Thymus (tissue), 11 donors: ENCODE data around the gene SLX9. TPM values are rescaled to one million over a fixed set of nuclear protein-coding genes. Genes with fewer than 3 reads are reported as not detected.

Experiments used
- DNase-seq, 9 donors: peaks; one replicate each; pipeline ENCODE4 v3.0.0-alpha.2; 2013; ENCODE audit warnings: low spot score in 9 of 9, low read depth in 6 of 9, missing footprints in 1 of 9
- H3K27ac ChIP-seq, 2 donors: one replicate each; pipeline ENCODE4 v1.5.1; 2013; ENCODE audit warnings: control low read depth in 1 of 2, low read depth in 1 of 2, low read length in 1 of 2, mild to moderate bottlenecking in 1 of 2, moderate library complexity in 1 of 2
- H3K27me3 ChIP-seq, 2 donors: one replicate each; pipeline ENCODE4 v1.5.1; 2013; ENCODE audit warnings: low read length in 1 of 2; ENCODE audit not compliant: control insufficient read depth in 2 of 2, insufficient read depth in 1 of 2
- H3K36me3 ChIP-seq, 2 donors: one replicate each; pipeline ENCODE4 v1.5.1; 2013; ENCODE audit warnings: low read length in 1 of 2, mild to moderate bottlenecking in 1 of 2, moderate library complexity in 1 of 2; ENCODE audit not compliant: control insufficient read depth in 2 of 2, insufficient read depth in 2 of 2
- H3K4me1 ChIP-seq, 2 donors: one replicate each; pipeline ENCODE4 v1.5.1; 2013; ENCODE audit warnings: low read length in 2 of 2; ENCODE audit not compliant: control insufficient read depth in 2 of 2, insufficient read depth in 2 of 2
- H3K4me3 ChIP-seq, 2 donors: one replicate each; pipeline ENCODE4 v1.5.1; 2013; ENCODE audit warnings: low read length in 2 of 2, control low read depth in 1 of 2, mild to moderate bottlenecking in 1 of 2
- H3K9me3 ChIP-seq, 2 donors: one replicate each; pipeline ENCODE4 v1.5.1; 2013; ENCODE audit warnings: low read length in 1 of 2, mild to moderate bottlenecking in 1 of 2; ENCODE audit not compliant: control insufficient read depth in 2 of 2, insufficient read depth in 1 of 2
- WGBS: extraction: QIAGEN DNeasy Blood & Tissue Kit; methylation state at CpG from one replicate; pipeline ENCODE4 v1.1.7; 2013; 5-methylcytosine and 5-hydroxymethylcytosine counted together
- polyA plus RNA-seq: library from polyadenylated mRNA; stranded (reverse); fragments of 200-250 nt; gene quantifications from one replicate; pipeline ENCODE4 v1.2.3, GENCODE V29; 2013
- total RNA-seq: library from RNA; stranded (reverse); fragments of 120-200 nt; gene quantifications from one replicate; pipeline ENCODE4 v1.2.4, GENCODE V29; 2013
- donor health status: healthy.

The SLX9 gene
- total and polyA plus RNA-seq, 2 donors: 28.4 to 29.0 TPM

GRCh38 chr21:44893948-44894656, 45.7 kb upstream of the SLX9 start:
- WGBS: 97% methylated on average over 15 of the region's 15 CpGs
- Histone ChIP-seq H3K9me3 (peaks cover 2 to 6% of the 10 kb centered on the region in 2 donors), H3K4me3 (no peak overlapping the region), H3K36me3 (peaks cover 66 to 72% of the 10 kb centered on the region in 2 donors), H3K4me1 (no peaks in the 10 kb centered on the region), H3K27ac (no peak overlapping the region), H3K27me3 (no peaks in the 10 kb centered on the region)
- no peak for DNase-seq

DNA sequence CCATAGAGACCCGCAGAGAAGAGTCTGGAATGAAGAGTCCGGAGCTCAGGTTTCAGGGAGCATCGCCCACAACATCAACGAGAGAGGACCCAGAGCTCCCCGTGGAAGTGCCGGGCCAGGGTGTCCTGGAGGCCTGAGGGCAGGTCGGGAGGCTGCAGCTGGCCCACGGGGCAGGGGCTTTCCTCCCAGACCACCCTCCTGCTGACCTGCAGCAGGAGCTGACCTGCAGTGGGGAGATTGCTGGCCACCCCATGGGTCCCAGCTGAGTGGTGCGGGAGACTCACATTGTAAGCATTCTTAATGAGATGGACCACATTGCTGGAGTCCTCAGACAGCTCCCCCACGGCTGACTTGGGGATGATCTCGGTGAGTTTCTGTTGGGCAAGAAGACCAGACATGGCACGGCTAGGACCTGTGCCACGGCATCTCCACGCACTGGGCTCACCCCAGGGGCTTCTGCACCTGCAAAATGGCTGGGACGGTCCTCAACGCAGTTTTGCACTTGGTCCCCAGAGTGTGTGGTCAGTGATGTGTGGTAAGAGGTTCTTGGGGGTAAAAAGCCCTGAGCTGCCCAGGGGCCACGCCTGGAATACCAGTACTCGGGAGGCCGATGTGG, 45.0 kb upstream of the SLX9 start:
- DNase-seq: no peak
- 91% methylated on average over 19 of the region's 19 CpGs for WGBS
- Histone ChIP-seq H3K4me1 (no peaks in the 10 kb centered on the region), H3K27ac (no peak overlapping the region), H3K9me3 (peaks cover 2 to 6% of the 10 kb centered on the region in 2 donors), H3K27me3 (no peaks in the 10 kb centered on the region), H3K4me3 (no peak overlapping the region), H3K36me3 (peaks cover 66 to 73% of the 10 kb centered on the region in 2 donors)

DNA sequence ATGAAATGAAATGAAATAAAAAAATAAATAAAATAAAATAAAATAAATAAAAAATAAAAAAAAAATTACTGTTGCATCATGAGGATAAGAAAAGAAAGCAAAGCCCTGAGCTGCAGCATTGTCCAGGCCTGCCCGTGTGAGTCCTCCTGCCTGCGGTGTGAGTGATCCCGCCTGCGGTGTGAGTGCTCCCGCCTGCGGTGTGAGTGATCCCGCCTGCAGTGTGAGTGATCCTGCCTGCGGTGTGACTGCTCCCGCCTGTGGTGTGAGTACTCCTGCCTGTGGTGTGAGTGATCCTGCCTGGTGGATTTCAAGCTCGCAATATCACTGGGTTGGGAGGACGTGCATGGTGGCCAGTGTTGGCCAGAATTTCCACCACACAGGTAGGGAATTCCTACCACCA, 44.0 kb upstream of the SLX9 start:
- Histone ChIP-seq H3K36me3 (peaks cover 69 to 73% of the 10 kb centered on the region in 2 donors), H3K4me1 (no peaks in the 10 kb centered on the region), H3K27ac (no peak overlapping the region), H3K4me3 (no peak overlapping the region), H3K27me3 (no peaks in the 10 kb centered on the region), H3K9me3 (peaks cover 2 to 6% of the 10 kb centered on the region in 2 donors)
- WGBS: 92% methylated on average over 11 of the region's 11 CpGs
- no peak for DNase-seq

DNA sequence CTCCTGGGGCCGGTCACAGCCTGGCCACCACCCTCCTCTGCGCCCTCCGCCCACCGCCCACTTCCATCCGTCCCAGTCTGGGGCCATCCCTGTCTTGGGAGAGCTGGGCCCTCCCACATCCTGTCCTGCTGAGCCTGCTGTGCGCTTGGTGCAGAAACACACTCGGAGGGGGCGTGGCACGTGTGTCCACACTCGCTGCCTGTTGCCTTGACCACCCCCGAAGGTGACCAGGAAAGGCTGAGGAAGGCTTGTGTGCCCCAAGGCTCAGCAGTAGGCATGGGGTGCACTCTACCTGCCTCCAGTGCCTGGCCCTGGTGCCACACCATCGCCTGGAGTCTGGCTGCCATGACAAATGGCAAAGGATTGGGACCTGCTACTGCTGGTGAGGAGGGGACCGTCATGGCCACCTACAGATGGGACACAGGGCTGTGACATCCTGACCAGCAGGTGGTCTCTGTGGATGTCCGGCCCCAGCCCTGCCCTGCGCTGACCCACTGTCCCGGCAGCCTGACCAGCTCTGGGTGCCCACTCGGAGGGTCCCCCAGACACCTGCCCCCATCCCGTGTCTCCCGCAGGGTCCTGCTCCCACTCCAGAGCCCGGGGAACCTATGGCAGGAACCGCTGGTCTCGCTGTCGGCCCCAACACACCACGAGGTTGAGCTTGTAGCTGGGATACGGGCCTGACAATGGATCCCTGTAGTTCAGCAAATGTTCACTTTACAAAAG, 43.1 kb upstream of the SLX9 start:
- whole genome bisulfite sequencing: 95% methylated on average over 25 of the region's 25 CpGs

DNA sequence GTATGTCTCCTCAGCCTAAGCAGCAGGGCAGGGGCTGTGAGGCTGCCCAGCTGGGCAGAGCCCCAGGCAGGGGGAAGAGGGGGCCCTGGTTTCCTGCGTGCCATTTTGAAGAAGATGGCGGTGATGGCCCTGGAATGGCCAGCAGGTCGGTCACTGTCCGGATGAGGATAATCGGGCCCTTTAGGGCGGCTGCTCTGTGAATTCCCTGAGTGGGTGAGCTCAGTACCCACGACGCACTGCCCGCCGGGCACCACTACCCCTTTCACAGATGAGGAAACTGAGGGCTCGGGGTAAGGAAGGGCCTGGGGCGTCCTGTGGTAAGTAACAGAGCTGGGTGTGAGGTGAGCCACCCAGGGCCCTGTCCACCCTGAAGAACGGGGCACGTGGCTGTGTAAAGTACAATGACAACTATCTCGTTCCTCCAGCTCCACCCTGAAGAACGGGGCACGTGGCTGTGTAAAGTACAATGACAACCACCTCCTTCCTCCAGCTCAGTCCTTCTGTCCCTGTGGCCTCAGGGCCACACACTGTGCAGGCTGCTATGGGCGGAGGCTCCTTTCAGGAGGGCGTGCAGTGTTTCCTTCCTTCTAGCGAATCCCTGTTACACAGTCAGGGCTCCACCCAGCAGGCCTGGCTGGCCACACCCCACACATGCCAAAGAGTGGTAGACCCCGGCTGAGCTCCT, 42.4 kb upstream of the SLX9 start:
- Histone ChIP-seq H3K4me1 (no peaks in the 10 kb centered on the region), H3K27ac (no peak overlapping the region), H3K9me3 (peaks cover 2 to 6% of the 10 kb centered on the region in 2 donors), H3K36me3 (peaks cover 73 to 77% of the 10 kb centered on the region in 2 donors), H3K4me3 (no peak overlapping the region), H3K27me3 (no peaks in the 10 kb centered on the region)
- no peak for DNase-seq
- 96% methylated on average over 21 of the region's 21 CpGs for WGBS

More for the DNA sequence above, 43.1 kb upstream of the SLX9 start:
- no peak for DNase-seq
- Histone ChIP-seq H3K4me3 (no peak overlapping the region), H3K27me3 (no peaks in the 10 kb centered on the region), H3K27ac (no peak overlapping the region), H3K36me3 (peaks cover 69 to 74% of the 10 kb centered on the region in 2 donors), H3K4me1 (no peaks in the 10 kb centered on the region), H3K9me3 (peaks cover 2 to 6% of the 10 kb centered on the region in 2 donors)

GRCh38 chr21:44898011-44898488, 41.8 kb upstream of the SLX9 start:
- H3K9me3 ChIP-seq: peaks cover 2 to 3% of the 10 kb centered on the region in 2 donors
- DNase-seq: no peak
- no peaks in the 10 kb centered on the region for H3K4me1 ChIP-seq
- H3K27ac ChIP-seq: no peak overlapping the region
- H3K4me3 ChIP-seq: no peak overlapping the region
- peaks cover 79 to 82% of the 10 kb centered on the region in 2 donors for H3K36me3 ChIP-seq
- 97% methylated on average over 13 of the region's 13 CpGs for WGBS
- H3K27me3 ChIP-seq: no peaks in the 10 kb centered on the region

DNA sequence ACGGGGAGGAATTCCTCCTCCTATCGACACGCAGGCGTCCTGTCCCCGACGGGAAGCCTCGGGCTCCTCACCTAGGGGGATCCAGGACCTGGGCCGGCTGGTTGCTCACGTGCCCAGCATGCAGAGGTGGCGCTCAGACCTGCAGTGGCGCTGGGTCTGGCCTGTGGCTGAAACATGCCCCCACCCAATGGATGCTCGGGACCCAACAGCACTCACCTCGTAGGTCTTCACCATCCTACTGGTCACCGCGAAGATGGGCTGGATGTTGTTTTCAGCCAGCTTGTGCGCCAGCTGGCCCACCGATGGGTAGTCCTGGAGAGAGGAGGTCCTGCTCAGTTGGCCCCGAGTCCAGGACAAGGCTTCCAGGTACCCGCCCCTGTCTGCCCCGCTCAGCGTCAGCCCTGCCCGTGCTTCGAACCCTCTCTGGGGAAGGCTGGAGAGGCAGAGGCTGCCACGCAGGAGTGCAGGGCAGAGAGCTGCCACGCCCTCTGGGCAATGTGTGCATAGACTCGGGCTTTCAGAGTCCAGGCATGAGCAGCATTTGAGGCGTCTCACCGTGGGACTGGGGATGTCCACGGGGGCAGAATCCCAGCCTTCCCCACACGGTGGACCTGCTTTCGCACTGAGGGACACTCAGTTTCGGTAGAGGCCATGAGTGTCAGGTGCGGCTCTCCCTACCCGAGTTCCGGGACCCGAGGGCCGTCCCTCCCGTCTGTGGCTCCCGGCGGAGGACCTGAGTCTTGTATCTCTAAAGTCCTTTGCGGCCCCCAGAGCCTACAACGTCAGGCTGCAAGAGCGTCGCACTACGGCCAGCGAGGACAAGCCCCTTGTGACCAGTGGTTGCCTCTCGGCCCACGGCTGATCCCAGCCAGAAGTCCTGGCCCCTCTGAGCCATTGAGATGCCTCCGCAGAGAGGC, 40.7 kb upstream of the SLX9 start:
- H3K4me1 ChIP-seq: no peaks in the 10 kb centered on the region
- no peak for DNase-seq
- H3K27me3 ChIP-seq: no peaks in the 10 kb centered on the region
- no peak overlapping the region for H3K27ac ChIP-seq
- no peak overlapping the region for H3K4me3 ChIP-seq
- H3K36me3 ChIP-seq: peaks cover 90% of the 10 kb centered on the region in 2 donors
- H3K9me3 ChIP-seq: peaks cover 0 to 2% of the 10 kb centered on the region in 2 donors
- WGBS: 93% methylated on average over 49 of the region's 49 CpGs
